Mononuclear cell (primary cell): ENCODE measurements around the gene GMEB1. TPM values are rescaled to one million over a fixed set of nuclear protein-coding genes. Genes with fewer than 3 reads are reported as not detected.
"Not testable (repeated sequence)": the region's sequence is repeated elsewhere in the genome, so short reads cannot be mapped to it uniquely, and the experiment has no call there.

ENCODE experiments used
- H3K27me3 ChIP-seq: 2 replicates; pipeline ENCODE4 v1.6.0; 2011; ENCODE audit warnings: low read length, control low read depth; ENCODE audit not compliant: insufficient read depth
- H3K4me1 ChIP-seq: 2 replicates; pipeline ENCODE4 v1.5.1; 2011; ENCODE audit warnings: mild to moderate bottlenecking, low read length, control low read depth; ENCODE audit not compliant: insufficient read depth
- H3K4me3 ChIP-seq: 2 replicates; pipeline ENCODE4 v1.5.1; 2011; ENCODE audit warnings: mild to moderate bottlenecking, low read length, moderate library complexity
- H3K9me3 ChIP-seq: 2 replicates; pipeline ENCODE4 v1.5.1; 2011; ENCODE audit warnings: low read depth, mild to moderate bottlenecking, control low read depth, low read length
- total RNA-seq: library from RNA; depleted of rRNA; stranded (reverse); fragments of >200 nt; gene quantifications from one replicate; pipeline ENCODE4 v1.2.3, GENCODE V29; 2012

The GMEB1 gene
- total RNA-seq, 1 donor, result 15.0 TPM

GRCh38 chr1:28718586-28719331, 50.2 kb downstream of the GMEB1 start:
- no peaks in the 10 kb centered on the region for H3K4me1 ChIP-seq
- H3K4me3 ChIP-seq, result no peak overlapping the region

DNA sequence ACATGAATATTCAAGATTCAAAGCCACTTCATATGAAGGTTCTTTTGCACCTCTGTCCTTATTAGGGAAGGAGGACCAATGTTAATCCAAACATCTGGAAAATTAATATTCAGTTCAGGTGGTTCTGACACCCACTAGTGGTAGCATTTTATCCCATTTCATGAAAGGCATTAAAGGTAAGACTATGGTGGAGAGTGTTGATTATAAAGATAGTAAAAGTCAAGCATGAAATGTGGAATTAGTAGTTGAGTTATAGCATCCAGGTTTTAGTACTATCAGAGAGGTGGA, 50.7 kb downstream of the GMEB1 start:
- Histone ChIP-seq H3K4me3 (no peak overlapping the region), H3K9me3 (no peaks in the 10 kb centered on the region), H3K4me1 (no peaks in the 10 kb centered on the region), H3K27me3 (no peaks in the 10 kb centered on the region)

More at GRCh38 chr1:28718586-28719331, 50.2 kb downstream of the GMEB1 start:
- no peaks in the 10 kb centered on the region for H3K9me3 ChIP-seq
- no peaks in the 10 kb centered on the region for H3K27me3 ChIP-seq

DNA sequence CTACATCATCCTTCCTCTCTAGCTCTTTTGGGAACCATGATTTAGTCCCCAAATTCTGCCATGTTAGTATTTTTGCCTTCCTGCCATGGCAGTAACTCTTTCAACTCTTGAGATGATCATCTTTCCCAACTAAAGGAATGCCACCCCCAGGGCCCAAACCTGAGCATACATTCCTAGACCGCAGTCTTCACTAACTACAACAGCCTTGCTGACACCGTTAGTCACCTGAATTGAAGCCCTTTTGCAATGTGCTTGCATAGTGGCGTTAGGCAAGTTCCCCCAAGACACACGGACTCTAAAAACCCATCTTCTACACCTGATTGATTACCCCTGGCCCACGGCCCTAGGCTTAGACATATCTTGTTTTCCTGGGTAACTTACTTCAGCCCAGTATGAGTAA, 51.8 kb downstream of the GMEB1 start:
- Histone ChIP-seq H3K9me3 (no peaks in the 10 kb centered on the region), H3K4me1 (no peaks in the 10 kb centered on the region), H3K4me3 (no peak overlapping the region), H3K27me3 (no peaks in the 10 kb centered on the region)

DNA sequence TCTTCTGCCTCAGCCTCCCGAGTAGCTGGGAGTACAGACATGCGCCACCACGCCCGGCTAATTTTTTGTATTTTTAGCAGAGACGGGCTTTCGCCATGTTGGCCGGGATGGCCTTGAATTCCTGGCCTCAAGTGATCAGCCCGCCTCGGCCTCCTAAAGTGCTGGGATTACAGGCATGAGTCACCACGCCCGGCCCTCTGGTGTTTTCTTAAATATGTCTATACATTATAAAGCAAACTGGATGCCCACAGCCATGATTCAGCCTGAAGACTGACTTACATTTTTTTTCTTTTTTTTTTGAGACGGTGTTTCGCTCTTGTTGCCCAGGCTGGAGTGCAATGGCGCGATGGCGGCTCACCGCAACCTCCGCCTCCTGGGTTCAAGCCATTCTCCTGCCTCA, 53.3 kb downstream of the GMEB1 start:
- H3K9me3 ChIP-seq, H3K4me3 ChIP-seq, H3K27me3 ChIP-seq, H3K4me1 ChIP-seq: not testable (repeated sequence)

DNA sequence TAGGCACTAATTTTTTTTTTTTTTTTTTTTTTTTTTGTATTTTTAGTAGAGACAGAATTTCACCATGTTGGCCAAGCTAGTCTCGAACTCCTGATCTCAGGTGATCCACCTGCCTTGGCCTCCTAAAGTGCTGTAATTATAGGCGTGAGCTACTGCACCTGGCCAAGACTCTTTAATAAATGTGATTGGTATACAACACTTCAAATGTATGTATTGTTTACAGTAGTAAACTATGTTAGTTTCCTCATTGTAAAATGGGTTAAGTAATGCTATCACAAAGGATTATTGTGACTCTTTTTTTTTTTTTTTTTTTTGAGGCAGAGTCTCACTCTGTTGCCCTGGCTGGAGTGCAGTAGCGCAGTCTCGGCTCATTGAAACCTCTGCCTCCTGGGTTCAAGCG, 56.8 kb downstream of the GMEB1 start:
- H3K4me1 ChIP-seq, H3K27me3 ChIP-seq, H3K9me3 ChIP-seq, H3K4me3 ChIP-seq: not testable (repeated sequence)

DNA sequence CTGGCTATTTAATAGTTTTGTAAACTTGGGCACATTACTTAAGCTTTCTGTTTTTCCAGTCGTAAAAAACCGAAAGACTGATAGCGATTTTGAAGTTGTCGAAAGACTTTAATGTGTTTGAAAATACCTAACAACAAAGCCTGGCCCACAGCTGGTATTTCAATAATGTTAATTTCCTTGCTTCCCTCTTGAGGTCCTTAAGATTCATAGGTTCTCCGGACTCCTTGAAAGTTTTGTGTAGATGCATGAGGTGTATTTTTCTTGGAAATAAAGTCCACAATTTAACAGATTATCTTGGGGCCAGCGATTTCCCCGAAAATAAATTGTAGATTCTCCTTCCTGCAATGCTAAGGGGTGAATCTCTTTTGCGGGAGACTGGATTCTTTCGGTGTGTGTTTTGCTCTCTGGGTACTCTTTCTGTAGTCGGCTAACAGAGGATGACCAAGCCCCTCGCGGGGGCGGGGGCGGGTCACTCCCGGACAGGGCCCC, 67.4 kb downstream of the GMEB1 start:
- Histone ChIP-seq H3K27me3 (no peaks in the 10 kb centered on the region), H3K4me1 (peaks cover 28% of the 10 kb centered on the region), H3K4me3 (peak overlapping the region; percentile 77), H3K9me3 (no peaks in the 10 kb centered on the region)

DNA sequence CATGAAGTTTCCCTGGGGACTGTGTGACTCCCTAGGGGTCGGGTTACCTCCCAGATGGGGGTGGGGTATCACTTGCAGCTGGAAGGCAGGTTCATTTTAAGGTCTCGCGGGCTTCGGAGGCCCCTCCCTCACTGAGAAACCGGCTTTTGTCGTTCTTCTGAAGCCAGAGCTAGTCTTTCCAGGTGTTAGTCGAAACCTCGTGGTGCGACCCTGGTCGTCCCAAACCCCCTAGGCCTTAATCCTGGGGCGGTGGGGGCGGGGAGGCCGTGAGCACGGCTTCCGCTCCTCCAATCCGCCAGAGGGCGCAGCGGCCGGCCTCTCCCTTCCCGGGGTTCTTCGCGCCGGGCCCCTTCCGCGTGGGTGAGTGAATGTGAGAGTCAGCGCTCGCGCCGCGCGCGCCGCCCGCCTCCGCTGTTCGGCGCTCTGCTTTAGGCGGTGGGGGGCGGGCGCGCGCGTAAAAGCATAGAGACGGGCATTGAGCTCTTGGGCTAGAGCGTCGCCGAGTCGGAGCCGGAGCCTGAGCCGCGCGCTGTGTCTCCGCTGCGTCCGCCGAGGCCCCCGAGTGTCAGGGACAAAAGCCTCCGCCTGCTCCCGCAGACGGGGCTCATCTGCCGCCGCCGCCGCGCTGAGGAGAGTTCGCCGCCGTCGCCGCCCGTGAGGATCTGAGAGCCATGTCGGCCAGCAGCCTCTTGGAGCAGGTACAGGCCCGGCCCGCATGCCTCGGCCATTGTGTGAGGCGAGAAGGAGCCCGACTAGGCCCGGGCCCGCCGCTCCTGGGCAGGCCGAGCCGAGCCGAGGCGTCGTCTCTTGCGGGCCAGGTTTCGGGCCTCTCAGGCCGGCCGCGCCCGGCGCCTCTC, 68.1 kb downstream of the GMEB1 start, which contains the start of gene YTHDF2:
Gene YTHDF2 (plus strand): TSS at position 491 of the 857 bp plus-strand sequence. CDS start 181 bp downstream, at position 672.
- H3K9me3 ChIP-seq, result no peaks in the 10 kb centered on the region
- H3K4me3 ChIP-seq, result peak within 1 kb of the TSS; percentile 77
- peaks cover 32% of the 10 kb centered on the region for H3K4me1 ChIP-seq
- H3K27me3 ChIP-seq, result no peaks in the 10 kb centered on the region

GRCh38 chr1:28737307-28738132, 68.9 kb downstream of the GMEB1 start:
- peaks cover 32% of the 10 kb centered on the region for H3K4me1 ChIP-seq
- no peaks in the 10 kb centered on the region for H3K27me3 ChIP-seq
- peak overlapping the region; percentile 77 for H3K4me3 ChIP-seq
- no peaks in the 10 kb centered on the region for H3K9me3 ChIP-seq

GRCh38 chr1:28740118-28740517, 71.5 kb downstream of the GMEB1 start:
- no peak overlapping the region for H3K4me3 ChIP-seq
- H3K27me3 ChIP-seq, result no peaks in the 10 kb centered on the region
- H3K4me1 ChIP-seq, result peaks cover 54% of the 10 kb centered on the region
- no peaks in the 10 kb centered on the region for H3K9me3 ChIP-seq

DNA sequence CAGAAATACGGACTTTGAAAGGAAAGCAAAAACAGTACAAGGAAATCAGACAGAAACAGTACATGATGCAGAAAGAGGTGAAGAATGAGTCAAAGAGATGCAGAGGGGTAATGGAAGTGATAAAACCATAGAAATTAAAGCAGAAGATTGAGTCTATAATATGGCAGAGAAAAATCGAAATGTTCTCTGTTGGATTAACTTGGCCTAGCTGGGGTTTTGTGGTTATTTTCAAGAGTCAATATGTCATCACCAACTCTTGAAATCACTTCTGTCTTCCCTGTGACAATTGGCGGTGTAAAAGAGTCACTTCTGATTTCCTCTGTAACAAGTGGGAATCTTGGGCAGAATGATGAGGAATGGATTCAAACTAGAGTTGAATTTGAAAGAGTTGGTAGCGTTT, 75.6 kb downstream of the GMEB1 start:
- Histone ChIP-seq H3K4me1 (peaks cover 68% of the 10 kb centered on the region), H3K4me3 (no peak overlapping the region), H3K9me3 (no peaks in the 10 kb centered on the region), H3K27me3 (no peaks in the 10 kb centered on the region)

GRCh38 chr1:28745653-28746173, 77.1 kb downstream of the GMEB1 start:
- Histone ChIP-seq H3K4me3 (no peak overlapping the region), H3K4me1 (peaks cover 78% of the 10 kb centered on the region)

GRCh38 chr1:28750330-28750729, 81.7 kb downstream of the GMEB1 start:
- no peaks in the 10 kb centered on the region for H3K9me3 ChIP-seq
- peaks cover 75% of the 10 kb centered on the region for H3K4me1 ChIP-seq
- H3K27me3 ChIP-seq, result no peaks in the 10 kb centered on the region
- H3K4me3 ChIP-seq, result no peak overlapping the region

More at GRCh38 chr1:28745653-28746173, 77.1 kb downstream of the GMEB1 start:
- H3K27me3 ChIP-seq, result no peaks in the 10 kb centered on the region
- H3K9me3 ChIP-seq, result no peaks in the 10 kb centered on the region

DNA sequence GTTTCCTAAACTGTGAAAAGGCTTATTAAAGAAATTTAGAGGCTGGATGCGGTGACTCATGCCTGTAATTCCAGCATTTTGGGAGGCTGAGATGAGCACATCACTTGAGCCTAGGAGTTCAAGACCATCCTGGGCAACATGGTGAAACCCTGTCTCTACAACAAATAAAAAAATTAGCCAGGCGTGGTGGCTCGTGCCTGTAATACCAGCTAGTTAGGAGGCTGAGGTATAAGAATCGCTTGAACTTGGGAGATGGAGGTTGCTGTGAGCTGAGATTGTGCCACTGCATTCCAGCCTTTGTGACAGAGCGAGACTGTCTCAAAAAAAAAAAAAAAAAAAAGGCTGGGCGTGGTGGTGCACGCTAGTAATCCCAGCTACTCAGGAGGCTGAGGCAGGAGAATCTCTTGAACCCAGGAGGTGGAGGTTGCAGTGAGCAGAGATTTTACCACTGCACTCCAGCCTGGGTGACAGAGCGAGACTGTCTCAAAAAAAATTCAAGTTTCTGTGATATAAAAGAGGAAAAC, 82.2 kb downstream of the GMEB1 start:
- H3K4me1 ChIP-seq, result peaks cover 75% of the 10 kb centered on the region
- not testable (repeated sequence) for H3K27me3 ChIP-seq, H3K4me3 ChIP-seq, H3K9me3 ChIP-seq

DNA sequence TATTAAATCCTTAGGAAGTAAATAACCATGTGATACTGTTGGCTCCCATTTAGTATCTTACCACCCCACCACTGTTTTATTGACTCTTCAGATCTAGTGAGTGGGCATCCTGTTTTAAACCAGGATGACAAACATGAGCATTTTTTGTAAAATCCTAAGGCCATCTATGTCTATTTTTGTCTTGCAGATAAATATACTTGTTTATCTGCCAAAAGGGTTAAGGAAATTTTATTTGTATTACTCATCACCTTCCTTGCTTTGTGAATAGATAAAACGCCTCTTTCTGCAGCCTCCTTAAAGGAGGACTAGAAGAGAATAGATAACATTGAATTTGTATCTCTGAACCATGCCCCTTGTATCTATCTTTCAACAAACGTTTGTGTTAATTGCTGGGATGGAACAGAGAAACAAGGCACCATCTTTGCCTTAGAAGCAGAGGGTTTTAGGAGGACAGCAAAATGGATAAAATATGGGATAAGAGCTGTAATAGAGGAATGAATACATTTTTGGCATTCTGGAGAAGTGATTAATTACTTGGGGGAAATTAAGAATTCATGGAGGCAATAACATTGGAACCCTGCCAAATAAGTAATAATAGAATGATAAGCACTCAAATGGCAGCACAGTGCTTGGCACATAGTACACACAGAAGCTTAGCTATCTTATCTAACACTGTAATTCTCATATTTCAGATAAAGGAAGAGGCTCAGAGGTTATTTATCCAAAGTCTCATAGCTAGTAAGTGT, 82.9 kb downstream of the GMEB1 start:
- Histone ChIP-seq H3K9me3 (no peaks in the 10 kb centered on the region), H3K4me3 (no peak overlapping the region), H3K27me3 (no peaks in the 10 kb centered on the region), H3K4me1 (peaks cover 69% of the 10 kb centered on the region)
